K562 (cell line): Measurements from ENCODE around the gene PRDX4. TPM values are rescaled to one million over a fixed set of nuclear protein-coding genes. Genes with fewer than 3 reads are reported as not detected.

Experiments
- ATAC-seq: fragments of 200-7000 bp; cut with Tn5 transposase; 3 replicates; pipeline ENCODE4 v1.9.1; 2020; ENCODE audit warnings: moderate library complexity
- BruUV-seq: library from RNA; stranded (reverse); fragments of 400-500 nt; replicated peaks from 2 replicates; lab custom pipeline; 2021; lab: Mats Ljungman, UMichigan
- CTCF ChIA-PET: fragments of 300-600 bp; formaldehyde crosslinking; extraction: SDS; loops from one replicate; lab custom pipeline; 2021; ENCODE audit warnings: low intra/inter-chr PET ratio; lab: Yijun Ruan, JAX
- POLR2A ChIA-PET: fragments of 300-600, 350-650 bp; sonication (Branson Sonifier 250); formaldehyde crosslinking; extraction: SDS; loops from one replicate; lab custom pipeline; 2021; ENCODE audit warnings: antibody characterized with exemption, inconsistent platforms; lab: Yijun Ruan, JAX
- DNase-seq, 4 experiments: peaks; one replicate each; pipeline versions ENCODE4 v3.0.0 to v3.0.0-alpha.2; 2011 to 2018; ENCODE audit warnings: low spot score in 3 of 4, mixed read lengths in 3 of 4; ENCODE audit errors: extremely low read depth in 1 of 4
- FAIRE-seq: peaks from 2 replicates; lab custom pipeline; 2011; peaks lifted over from hg19 to GRCh38; lab: Jason Lieb, UNC
- H2AFZ ChIP-seq: 2 replicates; pipeline ENCODE4 v1.6.0; 2011; ENCODE audit warnings: low read depth, low read length, control low read depth, inconsistent platforms
- H3K27ac ChIP-seq: fragments of 200-600 bp; 3 replicates; pipeline ENCODE4 v1.8.0; 2011; ENCODE audit warnings: low read depth, mild to moderate bottlenecking, control low read depth, inconsistent platforms, low read length, moderate library complexity, mixed read lengths; ENCODE audit errors: extremely low read depth
- H3K27me3 ChIP-seq, 2 experiments: fragments of 300-600 bp in 1 of 2; 2 replicates in 1 of 2; 3 replicates in 1 of 2; pipeline versions ENCODE4 v1.6.0 to v1.8.0; 2011; ENCODE audit warnings: inconsistent platforms in 2 of 2, low read length in 2 of 2, mild to moderate bottlenecking in 1 of 2, mixed read lengths in 1 of 2, moderate library complexity in 1 of 2; ENCODE audit not compliant: control insufficient read depth in 2 of 2, insufficient read depth in 2 of 2
- H3K36me3 ChIP-seq: fragments of 300-600 bp; 3 replicates; pipeline ENCODE4 v1.8.0; 2011; ENCODE audit warnings: mild to moderate bottlenecking, low read length, inconsistent platforms; ENCODE audit not compliant: control insufficient read depth, insufficient read depth
- H3K4me1 ChIP-seq, 2 experiments: fragments of 200-600 bp in 1 of 2; replicated peaks in 1 of 2; 2 replicates in 1 of 2; 3 replicates in 1 of 2; pipeline versions ENCODE4 v1.5.1 to v1.8.0; 2011; ENCODE audit warnings: inconsistent platforms in 2 of 2, low read length in 2 of 2, mild to moderate bottlenecking in 1 of 2, mixed read lengths in 1 of 2, moderate library complexity in 1 of 2; ENCODE audit not compliant: control insufficient read depth in 2 of 2, insufficient read depth in 2 of 2
- H3K4me2 ChIP-seq: 2 replicates; pipeline ENCODE4 v1.6.1; 2011; ENCODE audit warnings: low read length, control low read depth, inconsistent platforms, mixed read lengths; ENCODE audit not compliant: insufficient read depth
- H3K4me3 ChIP-seq: fragments of 200-600 bp; sonication (generic), shearing (Covaris generic); 2 replicates; pipeline ENCODE4 v1.5.1; 2016; ENCODE audit warnings: control low read depth, inconsistent platforms
- H3K79me2 ChIP-seq: fragments of 200-600 bp; 3 replicates; pipeline ENCODE4 v1.8.0; 2011; ENCODE audit warnings: low read length, inconsistent platforms; ENCODE audit not compliant: control insufficient read depth, insufficient read depth
- H3K9ac ChIP-seq, 2 experiments: 2 replicates each; pipeline versions ENCODE4 v1.6.0 to v1.6.1; 2011; ENCODE audit warnings: low read depth in 2 of 2, low read length in 2 of 2, control low read depth in 1 of 2, inconsistent platforms in 1 of 2, mild to moderate bottlenecking in 1 of 2, mixed read lengths in 1 of 2; ENCODE audit not compliant: insufficient read depth in 1 of 2
- H3K9me1 ChIP-seq: one replicate; pipeline ENCODE4 v1.6.0; 2011; ENCODE audit warnings: inconsistent platforms, mild to moderate bottlenecking, low read length, moderate library complexity; ENCODE audit not compliant: control insufficient read depth, insufficient read depth
- H3K9me3 ChIP-seq: replicated peaks from 2 replicates; pipeline ENCODE4 v1.5.1; 2011; ENCODE audit warnings: low read depth, low read length, inconsistent platforms; ENCODE audit not compliant: control insufficient read depth, insufficient read depth
- H4K20me1 ChIP-seq: replicated peaks from 2 replicates; pipeline ENCODE4 v1.6.1; 2011; ENCODE audit warnings: low read length, inconsistent platforms, mixed read lengths; ENCODE audit not compliant: control insufficient read depth, insufficient read depth
- ATF4 ChIP-seq: fragments of 450-650 bp; formaldehyde crosslinking; IDR thresholded peaks from 2 replicates; pipeline ENCODE4 v1.4.0; 2022; ENCODE audit warnings: mild to moderate bottlenecking, moderate library complexity
- BCL6 ChIP-seq: fragments of 250-450 bp; sonication (Bioruptor Pico); IDR thresholded peaks from 2 replicates; pipeline ENCODE4 v1.4.0; 2020
- CEBPB ChIP-seq: fragments of 450-650 bp; IDR thresholded peaks from 2 replicates; pipeline ENCODE4 v1.6.1; 2016; ENCODE audit warnings: missing genetic modification characterization, missing compliant biosample characterization
- L3MBTL2 ChIP-seq: fragments of 450-650 bp; IDR thresholded peaks from 2 replicates; pipeline ENCODE4 v1.6.1; 2016; ENCODE audit warnings: mild to moderate bottlenecking, moderate library complexity
- MAFF ChIP-seq: IDR thresholded peaks from 2 replicates; pipeline ENCODE4 v1.6.1; 2012; ENCODE audit warnings: low read length, improper control_type of control experiment
- NCOA6 ChIP-seq: fragments of 450-650 bp; IDR thresholded peaks from 2 replicates; pipeline ENCODE4 v1.6.1; 2017; ENCODE audit warnings: mild to moderate bottlenecking
- RBFOX2 ChIP-seq: fragments of 200-400 bp; formaldehyde crosslinking; IDR thresholded peaks from 2 replicates; pipeline ENCODE4 v1.6.1; 2017; ENCODE audit warnings: low read depth, mild to moderate bottlenecking, low read length, moderate library complexity
- RFX7 ChIP-seq: fragments of 250-450 bp; sonication (Bioruptor Pico); IDR thresholded peaks from 2 replicates; pipeline ENCODE4 v1.5.1; 2021; ENCODE audit warnings: mild to moderate bottlenecking
- STAT5B ChIP-seq: fragments of 250-450 bp; sonication (Bioruptor Pico); IDR thresholded peaks from 2 replicates; pipeline ENCODE4 v1.8.0; 2021; ENCODE audit warnings: mild to moderate bottlenecking, inconsistent platforms
- WGBS: fragments of 100-300 bp; shearing (Covaris generic); methylation state at CpG from one replicate; pipeline ENCODE4 v1.1.6; 2016; ENCODE audit warnings: low coverage, mixed read lengths; ENCODE audit not compliant: insufficient coverage; ENCODE audit errors: missing lambda C conversion rate; 5-methylcytosine and 5-hydroxymethylcytosine counted together
- in situ Hi-C: fragments of 300-500 bp; cut with MboI; formaldehyde crosslinking; loops from 4 replicates; pipeline ENCODE4 v1.15.0; 2018; ENCODE audit warnings: inconsistent platforms, mixed read lengths
- intact Hi-C: fragments of 100-400 bp; cut with micrococcal nuclease; formaldehyde crosslinking; loops from 2 replicates; pipeline ENCODE4 v1.14.2; 2022
- polyA plus RNA-seq, 8 experiments: library from polyadenylated mRNA; depleted of rRNA in 4 of 8; stranded (reverse) in 5 of 8; unstranded in 3 of 8; fragments of >200 nt; fragmentation: Nextera tagmentation in 2 of 8; fragmentation: Illumina TruSeq in 1 of 8; extraction: Ambion mirVana in 2 of 8; extraction: Trizol in 1 of 8; gene quantifications; 2 replicates each; pipeline versions ENCODE4 v1.2.1 to v1.2.3, GENCODE V29; 2011 to 2014; ENCODE audit warnings: inconsistent platforms in 1 of 8, missing spikeins in 1 of 8
- total RNA-seq, 7 experiments: library from RNA; depleted of rRNA in 6 of 7; stranded (reverse); fragments of >200 nt in 6 of 7; fragmentation: Illumina TruSeq in 2 of 7; extraction: Trizol in 2 of 7; gene quantifications; 2 replicates each; pipeline versions ENCODE4 v1.2.1 to v1.2.3, GENCODE V29; 2011 to 2021; ENCODE audit warnings: low replicate concordance in 1 of 7
- TF ChIP-seq, protein P1 (sequence below), 2 experiments: fragments of 150-350 bp in 1 of 2; IDR thresholded peaks; 2 replicates each; pipeline ENCODE4 v1.6.1; 2012 to 2016; ENCODE audit warnings: low read depth in 2 of 2, low read length in 2 of 2, mild to moderate bottlenecking in 1 of 2, moderate library complexity in 1 of 2
- TF ChIP-seq, protein P2 (sequence below): fragments of 450-650 bp; IDR thresholded peaks from 2 replicates; pipeline ENCODE4 v1.6.1; 2016; ENCODE audit warnings: borderline replicate concordance

PRDX4 gene
- total and polyA plus RNA-seq, 9 of the 15 experiments (the other 6 are each of a cell fraction or from before 2014, with no cell fraction given) = 28.6 to 253 (median 153) TPM

DNA sequence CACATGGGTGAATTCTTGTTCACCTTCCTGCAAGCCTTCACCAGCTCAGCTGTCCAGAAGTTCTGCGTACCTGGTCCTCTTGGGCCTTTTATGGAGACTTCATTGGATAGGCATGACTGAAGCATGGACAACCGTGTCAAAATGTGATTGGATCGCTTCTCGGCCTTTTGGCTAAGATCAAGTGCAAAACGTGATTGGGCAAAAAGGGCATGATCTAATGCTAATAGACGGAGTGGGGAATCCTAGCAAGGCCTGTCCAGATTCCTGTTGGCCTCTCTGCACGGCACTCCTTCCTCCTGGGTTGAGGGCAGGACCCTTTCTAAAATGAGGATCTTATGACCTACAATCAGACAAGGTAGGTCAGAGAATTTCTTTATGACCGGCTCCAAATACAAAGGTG lies 24.9 kb downstream of the PRDX4 start:
- in situ Hi-C loops = loop anchor here (5.0 to 10.0 kb wide), 2 partner anchors 210 to 363 kb away; partner anchors contain the start of gene EIF2S3
- intact Hi-C loops = loop anchor here (10.0 kb wide), 1 partner anchor 363 kb away; the partner anchor contains the start of gene EIF2S3

More for the DNA sequence above, 24.9 kb downstream of the PRDX4 start:
- WGBS = 46% methylated on average over 8 of the region's 8 CpGs
- no peak for FAIRE-seq
- H4K20me1 ChIP-seq = no peaks in the 10 kb centered on the region
- H3K27me3 ChIP-seq = no peaks in the 10 kb centered on the region
- no peaks in the 10 kb centered on the region for H3K9me1 ChIP-seq
- no peak for TF ChIP-seq L3MBTL2
- no peak for TF ChIP-seq CEBPB (tag)
- TF ChIP-seq, protein P1, sequence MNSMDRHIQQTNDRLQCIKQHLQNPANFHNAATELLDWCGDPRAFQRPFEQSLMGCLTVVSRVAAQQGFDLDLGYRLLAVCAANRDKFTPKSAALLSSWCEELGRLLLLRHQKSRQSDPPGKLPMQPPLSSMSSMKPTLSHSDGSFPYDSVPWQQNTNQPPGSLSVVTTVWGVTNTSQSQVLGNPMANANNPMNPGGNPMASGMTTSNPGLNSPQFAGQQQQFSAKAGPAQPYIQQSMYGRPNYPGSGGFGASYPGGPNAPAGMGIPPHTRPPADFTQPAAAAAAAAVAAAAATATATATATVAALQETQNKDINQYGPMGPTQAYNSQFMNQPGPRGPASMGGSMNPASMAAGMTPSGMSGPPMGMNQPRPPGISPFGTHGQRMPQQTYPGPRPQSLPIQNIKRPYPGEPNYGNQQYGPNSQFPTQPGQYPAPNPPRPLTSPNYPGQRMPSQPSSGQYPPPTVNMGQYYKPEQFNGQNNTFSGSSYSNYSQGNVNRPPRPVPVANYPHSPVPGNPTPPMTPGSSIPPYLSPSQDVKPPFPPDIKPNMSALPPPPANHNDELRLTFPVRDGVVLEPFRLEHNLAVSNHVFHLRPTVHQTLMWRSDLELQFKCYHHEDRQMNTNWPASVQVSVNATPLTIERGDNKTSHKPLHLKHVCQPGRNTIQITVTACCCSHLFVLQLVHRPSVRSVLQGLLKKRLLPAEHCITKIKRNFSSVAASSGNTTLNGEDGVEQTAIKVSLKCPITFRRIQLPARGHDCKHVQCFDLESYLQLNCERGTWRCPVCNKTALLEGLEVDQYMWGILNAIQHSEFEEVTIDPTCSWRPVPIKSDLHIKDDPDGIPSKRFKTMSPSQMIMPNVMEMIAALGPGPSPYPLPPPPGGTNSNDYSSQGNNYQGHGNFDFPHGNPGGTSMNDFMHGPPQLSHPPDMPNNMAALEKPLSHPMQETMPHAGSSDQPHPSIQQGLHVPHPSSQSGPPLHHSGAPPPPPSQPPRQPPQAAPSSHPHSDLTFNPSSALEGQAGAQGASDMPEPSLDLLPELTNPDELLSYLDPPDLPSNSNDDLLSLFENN (IDR thresholded peaks at IDR 0.05; ENCODE audit: low read depth in 2 of 2, low read length in 2 of 2) = no peak
- TF ChIP-seq BCL6 = no peak
- TF ChIP-seq, protein P2, sequence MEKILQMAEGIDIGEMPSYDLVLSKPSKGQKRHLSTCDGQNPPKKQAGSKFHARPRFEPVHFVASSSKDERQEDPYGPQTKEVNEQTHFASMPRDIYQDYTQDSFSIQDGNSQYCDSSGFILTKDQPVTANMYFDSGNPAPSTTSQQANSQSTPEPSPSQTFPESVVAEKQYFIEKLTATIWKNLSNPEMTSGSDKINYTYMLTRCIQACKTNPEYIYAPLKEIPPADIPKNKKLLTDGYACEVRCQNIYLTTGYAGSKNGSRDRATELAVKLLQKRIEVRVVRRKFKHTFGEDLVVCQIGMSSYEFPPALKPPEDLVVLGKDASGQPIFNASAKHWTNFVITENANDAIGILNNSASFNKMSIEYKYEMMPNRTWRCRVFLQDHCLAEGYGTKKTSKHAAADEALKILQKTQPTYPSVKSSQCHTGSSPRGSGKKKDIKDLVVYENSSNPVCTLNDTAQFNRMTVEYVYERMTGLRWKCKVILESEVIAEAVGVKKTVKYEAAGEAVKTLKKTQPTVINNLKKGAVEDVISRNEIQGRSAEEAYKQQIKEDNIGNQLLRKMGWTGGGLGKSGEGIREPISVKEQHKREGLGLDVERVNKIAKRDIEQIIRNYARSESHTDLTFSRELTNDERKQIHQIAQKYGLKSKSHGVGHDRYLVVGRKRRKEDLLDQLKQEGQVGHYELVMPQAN = no peak
- TF ChIP-seq ATF4 (CRISPR knock-in tag) = no peak
- TF ChIP-seq RFX7 = no peak
- no peak for TF ChIP-seq RBFOX2
- no peak for TF ChIP-seq STAT5B (CRISPR knock-in tag)
- TF ChIP-seq MAFF = no peak
- no peak for TF ChIP-seq NCOA6
- H3K4me3 ChIP-seq = no peak overlapping the region
- ChIA-PET CTCF (interaction anchor here (5.6 kb wide), 1 partner anchor 209 kb away, joined by 74 read pairs; no protein-coding TSS in a partner anchor), POLR2A (no interaction called here)
- H3K4me1 ChIP-seq = no peaks in the 10 kb centered on the region; a peak in 1 of 5 replicates
- ATAC-seq = no peak
- no peaks in the 10 kb centered on the region for H3K79me2 ChIP-seq
- H3K36me3 ChIP-seq = no peaks in the 10 kb centered on the region
- no peak overlapping the region for H3K27ac ChIP-seq
- no peak overlapping the region for H3K4me2 ChIP-seq
- no peak overlapping the region for H3K9ac ChIP-seq
- DNase-seq = no peak
- H3K9me3 ChIP-seq = no peaks in the 10 kb centered on the region
- H2AFZ ChIP-seq = no peak overlapping the region
- BruUV-seq = no TSS peak
